ENCODE measurements around the gene PPP3CA.

PPP3CA gene

DNA sequence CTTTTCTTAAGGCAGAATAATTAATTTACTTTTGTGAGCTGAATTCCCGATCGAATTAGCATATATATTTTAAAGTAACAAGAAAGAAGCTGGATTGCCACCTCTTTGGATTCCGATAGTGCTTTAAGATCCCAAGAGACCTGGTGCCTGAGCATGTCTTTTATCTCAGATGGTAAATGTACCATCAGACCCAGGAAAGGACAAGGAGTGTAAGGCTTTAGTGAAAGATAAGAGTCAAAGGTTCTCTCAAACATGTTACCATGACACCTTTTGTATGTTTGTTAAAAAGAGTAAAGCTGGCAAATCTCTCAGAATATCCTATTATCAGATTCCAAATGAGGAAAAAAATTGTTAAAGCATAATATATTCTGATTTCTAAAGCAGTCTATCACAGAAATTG is 198.8 kb downstream of the PPP3CA start:
- TF ChIP-seq, protein P1, sequence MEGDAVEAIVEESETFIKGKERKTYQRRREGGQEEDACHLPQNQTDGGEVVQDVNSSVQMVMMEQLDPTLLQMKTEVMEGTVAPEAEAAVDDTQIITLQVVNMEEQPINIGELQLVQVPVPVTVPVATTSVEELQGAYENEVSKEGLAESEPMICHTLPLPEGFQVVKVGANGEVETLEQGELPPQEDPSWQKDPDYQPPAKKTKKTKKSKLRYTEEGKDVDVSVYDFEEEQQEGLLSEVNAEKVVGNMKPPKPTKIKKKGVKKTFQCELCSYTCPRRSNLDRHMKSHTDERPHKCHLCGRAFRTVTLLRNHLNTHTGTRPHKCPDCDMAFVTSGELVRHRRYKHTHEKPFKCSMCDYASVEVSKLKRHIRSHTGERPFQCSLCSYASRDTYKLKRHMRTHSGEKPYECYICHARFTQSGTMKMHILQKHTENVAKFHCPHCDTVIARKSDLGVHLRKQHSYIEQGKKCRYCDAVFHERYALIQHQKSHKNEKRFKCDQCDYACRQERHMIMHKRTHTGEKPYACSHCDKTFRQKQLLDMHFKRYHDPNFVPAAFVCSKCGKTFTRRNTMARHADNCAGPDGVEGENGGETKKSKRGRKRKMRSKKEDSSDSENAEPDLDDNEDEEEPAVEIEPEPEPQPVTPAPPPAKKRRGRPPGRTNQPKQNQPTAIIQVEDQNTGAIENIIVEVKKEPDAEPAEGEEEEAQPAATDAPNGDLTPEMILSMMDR (IDR thresholded peaks at IDR 0.05; ENCODE audit: control extremely low read depth, extremely low read depth, low read depth, missing control alignments), result no peak
- ChIA-PET CTCF (interaction anchor here (1.1 to 1.2 kb wide), 2 partner anchors 11 kb away, joined by 3 read pairs; no protein-coding TSS in a partner anchor), POLR2A (no interaction called here)
- no peak for DNase-seq (ENCODE audit: extremely low spot score)

DNA sequence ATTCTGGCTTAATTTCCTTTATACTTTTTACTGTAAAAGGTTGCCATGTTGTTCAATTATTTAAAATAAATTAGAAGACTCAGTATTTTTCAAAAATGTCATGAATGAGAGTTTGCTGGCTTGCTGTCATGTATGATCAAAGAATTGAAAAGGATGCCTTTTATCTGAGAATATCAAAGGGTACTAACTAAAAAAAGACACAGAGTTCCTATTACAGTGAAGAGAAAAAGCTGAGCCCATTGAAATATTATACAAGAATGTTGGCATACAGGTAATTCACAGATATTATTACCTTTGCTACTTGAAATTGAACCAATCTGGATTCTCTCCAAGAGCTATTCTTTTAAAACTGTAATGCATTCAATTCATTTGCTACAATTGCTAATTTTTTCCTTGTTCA is 200.0 kb downstream of the PPP3CA start:
- CTCF ChIA-PET, result interaction anchor here (0.9 to 1.4 kb wide), 3 partner anchors 10 to 28 kb away, joined by 3 to 4 read pairs (median 3); no protein-coding TSS in a partner anchor
- TF ChIP-seq, protein P1 (IDR thresholded peaks at IDR 0.05; ENCODE audit: control extremely low read depth, extremely low read depth, low read depth, missing control alignments), result no peak
- POLR2A ChIA-PET, result no interaction called here
- DNase-seq (ENCODE audit: extremely low spot score), result no peak

DNA sequence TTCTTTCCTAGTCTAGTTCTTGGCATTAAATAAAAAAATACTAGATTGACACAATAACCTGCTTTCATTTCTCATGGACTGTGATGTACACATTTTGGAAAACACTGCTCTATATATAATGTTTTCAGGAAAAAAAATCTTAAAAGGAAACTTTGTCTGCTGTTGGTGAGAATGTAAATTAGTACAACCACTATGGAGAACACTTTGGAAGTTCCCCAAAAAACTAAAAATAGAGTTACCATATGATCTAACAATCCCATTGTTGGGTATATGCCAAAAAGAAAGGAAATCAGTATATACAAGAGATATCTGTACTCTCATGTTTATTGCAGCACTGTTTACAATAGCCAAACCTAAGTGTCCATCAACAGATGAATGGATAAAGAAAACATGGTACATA is 202.3 kb downstream of the PPP3CA start:
- ChIA-PET POLR2A (no interaction called here), CTCF (interaction anchor here (1.2 to 2.8 kb wide), 2 partner anchors 17 to 26 kb away, joined by 4 to 8 read pairs; no protein-coding TSS in a partner anchor)
- DNase-seq (ENCODE audit: extremely low spot score), result no peak
- TF ChIP-seq, protein P1 (IDR thresholded peaks at IDR 0.05; ENCODE audit: control extremely low read depth, extremely low read depth, low read depth, missing control alignments), result no peak

DNA sequence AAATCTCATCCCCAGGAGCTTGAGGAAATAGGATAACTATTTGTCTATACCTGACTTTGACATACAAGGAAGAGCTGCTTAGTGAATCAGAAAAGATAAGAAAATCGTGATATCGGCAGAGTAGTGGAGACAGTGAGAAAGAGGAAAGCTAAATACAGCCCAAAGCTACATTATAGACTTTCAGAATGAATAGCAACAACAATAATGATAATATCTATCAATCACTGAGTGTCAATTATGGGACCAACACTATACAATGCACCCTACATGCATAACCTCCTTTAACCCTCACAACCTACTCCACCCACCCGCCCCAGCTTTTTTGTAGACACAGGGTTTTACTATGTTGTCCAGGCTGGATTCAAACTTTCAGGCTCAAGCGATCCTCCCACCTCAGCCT is 205.1 kb downstream of the PPP3CA start:
- TF ChIP-seq, protein P1 (IDR thresholded peaks at IDR 0.05; ENCODE audit: control extremely low read depth, extremely low read depth, low read depth, missing control alignments), result no peak
- POLR2A ChIA-PET, result no interaction called here
- no peak for DNase-seq (ENCODE audit: extremely low spot score)
- CTCF ChIA-PET, result interaction anchor here (1.5 to 1.6 kb wide), 2 partner anchors 8 to 11 kb away, joined by 3 to 4 read pairs; no protein-coding TSS in a partner anchor

DNA sequence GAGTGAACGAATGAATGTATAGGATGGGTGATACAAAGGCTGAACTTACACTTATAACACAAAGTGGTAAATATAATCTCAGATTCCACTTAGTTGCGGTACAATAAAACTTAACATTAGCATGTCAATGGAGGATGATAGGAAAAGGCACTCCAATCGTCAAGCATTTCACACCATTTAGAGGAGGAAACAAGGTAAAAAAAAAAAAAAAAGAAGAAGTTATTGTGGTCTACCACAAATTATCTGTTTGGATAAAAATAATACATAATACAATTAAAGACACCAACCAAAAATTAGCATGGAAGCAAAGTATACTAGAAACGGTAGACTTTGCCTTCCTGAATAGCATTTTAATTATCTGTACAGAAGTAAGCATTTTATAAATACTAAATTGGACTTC is 205.5 kb downstream of the PPP3CA start:
- TF ChIP-seq, protein P1 (IDR thresholded peaks at IDR 0.05; ENCODE audit: control extremely low read depth, extremely low read depth, low read depth, missing control alignments), result no peak
- POLR2A ChIA-PET, result no interaction called here
- no peak for DNase-seq (ENCODE audit: extremely low spot score)
- CTCF ChIA-PET, result interaction anchor here (1.5 to 1.6 kb wide), 2 partner anchors 8 to 12 kb away, joined by 3 to 4 read pairs; no protein-coding TSS in a partner anchor

DNA sequence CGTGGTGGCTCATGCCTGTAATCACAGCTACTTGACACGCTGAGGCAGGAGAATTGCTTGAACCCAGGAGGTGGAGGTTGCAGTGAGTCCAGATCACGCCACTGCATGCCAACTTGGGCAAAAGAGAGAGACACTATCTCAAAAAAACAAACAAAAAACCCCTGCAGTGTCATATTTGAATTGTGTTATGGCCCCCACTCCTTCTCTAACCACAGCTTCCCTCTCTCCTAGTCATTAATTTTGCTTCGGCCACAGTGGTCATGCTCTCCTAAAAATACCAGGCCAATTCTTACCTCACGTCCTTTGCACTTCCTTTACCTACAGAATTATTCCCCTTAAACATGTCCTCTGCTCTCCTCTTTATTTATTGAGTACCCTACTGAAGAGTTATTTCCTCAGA is 206.1 kb downstream of the PPP3CA start:
- TF ChIP-seq, protein P1 (IDR thresholded peaks at IDR 0.05; ENCODE audit: control extremely low read depth, extremely low read depth, low read depth, missing control alignments), result no peak
- ChIA-PET POLR2A (no interaction called here), CTCF (interaction anchor here (1.1 to 1.5 kb wide), 2 partner anchors 9 kb away, joined by 3 read pairs; no protein-coding TSS in a partner anchor)
- DNase-seq (ENCODE audit: extremely low spot score), result no peak

Measured in GM10248 (cell line).